ENCODE results near the gene NCL. TPM values are rescaled to one million over a fixed set of nuclear protein-coding genes. Genes with fewer than 3 reads are reported as not detected.
"Not testable (repeated sequence)": the region's sequence is repeated elsewhere in the genome, so short reads cannot be mapped to it uniquely, and the experiment has no call there.

The NCL gene
- total RNA-seq, 1 experiment from 2014 or later: 1,077 TPM

GRCh38 chr2:231409776-231410175 lies 54.5 kb downstream of the NCL start:
- Histone ChIP-seq H3K4me3 (replicated peaks in 1 of 2; ENCODE audit: low read depth in 1 of 2, low read length in 2 of 2) (no peak overlapping the region), H3K9me2 (ENCODE audit: insufficient read depth) (no peaks in the 10 kb centered on the region), H3K4me2 (ENCODE audit: low read length) (no peak overlapping the region), H3K4me1 (ENCODE audit: control insufficient read depth in 1 of 2, insufficient read depth in 2 of 2, low read length in 2 of 2) (peaks cover 0 to 13% of the 10 kb centered on the region in 2 experiments; a peak in 1 of 4 replicates), H4K20me1 (ENCODE audit: insufficient read depth) (no peaks in the 10 kb centered on the region), H3K27me3 (ENCODE audit: insufficient read depth, low read length) (no peaks in the 10 kb centered on the region), H3K27ac (ENCODE audit: low read depth, low read length) (no peak overlapping the region), H3K9ac (ENCODE audit: low read length) (no peak overlapping the region), H3K79me2 (ENCODE audit: insufficient read depth, low read length) (no peaks in the 10 kb centered on the region), H2AFZ (ENCODE audit: low read depth, low read length, poor library complexity, severe bottlenecking) (no peak overlapping the region), H3K9me3 (ENCODE audit: control insufficient read depth in 1 of 2, insufficient read depth in 1 of 2, low read depth in 1 of 2, low read length in 2 of 2) (peaks cover 6 to 14% of the 10 kb centered on the region in 2 experiments; a peak in 2 of 4 replicates), H3K36me3 (ENCODE audit: control insufficient read depth in 1 of 2, insufficient read depth in 2 of 2, low read length in 2 of 2) (no peaks in the 10 kb centered on the region)
- ChIA-PET RAD21 (ENCODE audit: low non-redundant PET in 1 of 2, low total read pairs in 2 of 2, uncharacterized antibody in 2 of 2, unreplicated experiment in 2 of 2) (no interaction called here), CTCF (no interaction called here), POLR2A (interaction anchor here (0.7 kb wide), 1 partner anchor 351 kb away, joined by 6 read pairs; no protein-coding TSS in a partner anchor)
- TF ChIP-seq POLR2AphosphoS5 (IDR thresholded peaks at IDR 0.05; ENCODE audit: low read depth, low read length) (no peak), ZFX (IDR thresholded peaks at IDR 0.05) (no peak), TCF7L2 (IDR thresholded peaks at IDR 0.05; ENCODE audit: borderline replicate concordance, extremely low read depth, insufficient read depth, insufficient read length) (no peak), SP1 (IDR thresholded peaks at IDR 0.05; ENCODE audit: low read depth) (no peak), SRF (IDR thresholded peaks at IDR 0.05; ENCODE audit: low read depth) (no peak), ATF3 (IDR thresholded peaks at IDR 0.05) (no peak), RAD21 (IDR thresholded peaks at IDR 0.05; ENCODE audit: low read depth) (no peak), EGR1 (IDR thresholded peaks at IDR 0.05; ENCODE audit: low read depth) (no peak), FOSL1 (IDR thresholded peaks at IDR 0.05; ENCODE audit: low read depth) (no peak), CEBPB (IDR thresholded peaks at IDR 0.05; ENCODE audit: low read depth) (no peak), EZH2phosphoT487 (IDR thresholded peaks at IDR 0.05; ENCODE audit: borderline replicate concordance) (no peak), JUND (IDR thresholded peaks at IDR 0.05) (no peak), YY1 (IDR thresholded peaks at IDR 0.05; ENCODE audit: extremely low read depth, insufficient replicate concordance, low read depth, low read length) (no peak), MAX (IDR thresholded peaks at IDR 0.05) (no peak), CBX3 (IDR thresholded peaks at IDR 0.05; ENCODE audit: low read depth) (no peak)
- intact Hi-C loops (cut with micrococcal nuclease): loop anchor here (5.0 kb wide), 1 partner anchor 182 kb away; no protein-coding TSS in a partner anchor
- no TSS peak for BruUV-seq (replicated peaks)
- ATAC-seq: no peak
- no peak for DNase-seq (ENCODE audit: low read depth, low spot score)

- BruUV-seq (replicated peaks); intact Hi-C loops (cut with micrococcal nuclease): not testable (repeated sequence)
- POLR2A ChIA-PET: interaction anchor here (1.2 kb wide), 1 partner anchor 56 kb away, joined by 4 read pairs; the partner anchor contains the start of gene NCL
Observed at GRCh38 chr2:231408304-231408703, 56.0 kb downstream of the NCL start.

DNA sequence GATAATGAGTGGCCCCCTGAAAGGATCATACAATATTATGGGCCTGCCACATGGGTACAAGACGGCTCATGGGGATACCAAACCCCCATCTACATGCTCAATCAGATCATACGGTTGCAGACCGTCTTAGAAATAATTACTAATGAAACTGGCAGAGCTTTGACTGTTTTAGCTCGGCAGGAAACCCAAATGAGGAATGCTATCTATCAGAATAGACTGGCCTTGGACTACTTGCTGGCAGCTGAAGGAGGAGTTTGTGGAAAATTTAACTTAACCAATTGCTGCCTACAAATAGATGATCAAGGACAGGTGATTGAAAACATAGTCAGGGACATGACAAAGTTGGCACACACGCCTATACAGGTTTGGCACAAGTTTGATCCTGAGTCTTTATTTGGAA lies 56.6 kb downstream of the NCL start:
- H4K20me1 ChIP-seq (ENCODE audit: insufficient read depth); H3K9ac ChIP-seq (ENCODE audit: low read length); H3K36me3 ChIP-seq (ENCODE audit: control insufficient read depth in 1 of 2, insufficient read depth in 2 of 2, low read length in 2 of 2); BruUV-seq (replicated peaks); H3K27me3 ChIP-seq (ENCODE audit: insufficient read depth, low read length); ATAC-seq; DNase-seq (ENCODE audit: low read depth, low spot score); H3K9me2 ChIP-seq (ENCODE audit: insufficient read depth); H3K4me3 ChIP-seq (replicated peaks in 1 of 2; ENCODE audit: low read depth in 1 of 2, low read length in 2 of 2); RAD21 ChIA-PET (ENCODE audit: low non-redundant PET in 1 of 2, low total read pairs in 2 of 2, uncharacterized antibody in 2 of 2, unreplicated experiment in 2 of 2); H2AFZ ChIP-seq (ENCODE audit: low read depth, low read length, poor library complexity, severe bottlenecking); H3K27ac ChIP-seq (ENCODE audit: low read depth, low read length); H3K79me2 ChIP-seq (ENCODE audit: insufficient read depth, low read length); intact Hi-C loops (cut with micrococcal nuclease); H3K4me2 ChIP-seq (ENCODE audit: low read length): not testable (repeated sequence)
- H3K4me1 ChIP-seq (ENCODE audit: control insufficient read depth in 1 of 2, insufficient read depth in 2 of 2, low read length in 2 of 2): peaks cover 0 to 12% of the 10 kb centered on the region in 2 experiments; a peak in 1 of 4 replicates
- ChIA-PET CTCF (interaction anchor here (1.6 kb wide), 1 partner anchor 304 kb away, joined by 4 read pairs; no protein-coding TSS in a partner anchor), POLR2A (interaction anchor here (1.2 kb wide), 1 partner anchor 56 kb away, joined by 4 read pairs; the partner anchor contains the start of gene NCL)
- H3K9me3 ChIP-seq (ENCODE audit: control insufficient read depth in 1 of 2, insufficient read depth in 1 of 2, low read depth in 1 of 2, low read length in 2 of 2): peaks cover 6 to 14% of the 10 kb centered on the region in 2 experiments; a peak in 2 of 4 replicates

More at GRCh38 chr2:231408304-231408703, 56.0 kb downstream of the NCL start:
- H3K27me3 ChIP-seq (ENCODE audit: insufficient read depth, low read length); H3K79me2 ChIP-seq (ENCODE audit: insufficient read depth, low read length); ATAC-seq; RAD21 ChIA-PET (ENCODE audit: low non-redundant PET in 1 of 2, low total read pairs in 2 of 2, uncharacterized antibody in 2 of 2, unreplicated experiment in 2 of 2); H2AFZ ChIP-seq (ENCODE audit: low read depth, low read length, poor library complexity, severe bottlenecking); H3K36me3 ChIP-seq (ENCODE audit: control insufficient read depth in 1 of 2, insufficient read depth in 2 of 2, low read length in 2 of 2); H3K4me2 ChIP-seq (ENCODE audit: low read length); H4K20me1 ChIP-seq (ENCODE audit: insufficient read depth); H3K9ac ChIP-seq (ENCODE audit: low read length); H3K9me2 ChIP-seq (ENCODE audit: insufficient read depth); H3K4me3 ChIP-seq (replicated peaks in 1 of 2; ENCODE audit: low read depth in 1 of 2, low read length in 2 of 2); DNase-seq (ENCODE audit: low read depth, low spot score); H3K27ac ChIP-seq (ENCODE audit: low read depth, low read length): not testable (repeated sequence)
- Histone ChIP-seq H3K4me1 (ENCODE audit: control insufficient read depth in 1 of 2, insufficient read depth in 2 of 2, low read length in 2 of 2) (peaks cover 0 to 13% of the 10 kb centered on the region in 2 experiments; a peak in 1 of 4 replicates), H3K9me3 (ENCODE audit: control insufficient read depth in 1 of 2, insufficient read depth in 1 of 2, low read depth in 1 of 2, low read length in 2 of 2) (peaks cover 6 to 14% of the 10 kb centered on the region in 2 experiments; a peak in 2 of 4 replicates)
- CTCF ChIA-PET: interaction anchor here (1.6 kb wide), 1 partner anchor 305 kb away, joined by 4 read pairs; no protein-coding TSS in a partner anchor

All from HCT116 (cell line).